GM23248 (cell line): ENCODE data around the gene RAB22A.

Experiments
- EZH2 ChIP-seq: fragments of 200-600 bp; sonication (generic); IDR thresholded peaks from 2 replicates; pipeline ENCODE4 v1.6.1; 2018; ENCODE audit warnings: antibody characterized with exemption, mild to moderate bottlenecking; ENCODE audit not compliant: insufficient read depth, poor library complexity, severe bottlenecking
- EZH2phosphoT487 ChIP-seq: fragments of 200-600 bp; sonication (generic); IDR thresholded peaks from 2 replicates; pipeline ENCODE4 v1.6.1; 2018; ENCODE audit warnings: antibody characterized with exemption, moderate library complexity, mild to moderate bottlenecking, low read depth; ENCODE audit not compliant: insufficient read depth

- no peak for TF ChIP-seq EZH2
- TF ChIP-seq EZH2phosphoT487, result no peak
Measured at GRCh38 chr20:58388882-58389323, 79.4 kb downstream of the RAB22A start, which contains the start of gene VAPB.
